Progenitor cell of endocrine pancreas (in vitro differentiated cells): Measurements from ENCODE around the gene CIB2. TPM values are rescaled to one million over a fixed set of nuclear protein-coding genes. Genes with fewer than 3 reads are reported as not detected.
"Not testable (repeated sequence)": the region's sequence is repeated elsewhere in the genome, so short reads cannot be mapped to it uniquely, and the experiment has no call there.

ENCODE experiments used
- DNase-seq: peaks from one replicate; pipeline ENCODE4 v3.0.0; 2021; ENCODE audit warnings: low spot score; ENCODE audit not compliant: unreplicated experiment
- H3K27ac Mint-ChIP-seq: 2 replicates; pipeline ENCODE4 v1.8.0; 2021; ENCODE audit warnings: mild to moderate bottlenecking, moderate library complexity, mixed read lengths
- H3K27me3 Mint-ChIP-seq: 2 replicates; pipeline ENCODE4 v1.8.0; 2021; ENCODE audit warnings: mixed read lengths
- H3K36me3 Mint-ChIP-seq: 2 replicates; pipeline ENCODE4 v1.8.0; 2022; ENCODE audit warnings: mixed read lengths; ENCODE audit not compliant: insufficient read depth
- H3K4me1 Mint-ChIP-seq: 2 replicates; pipeline ENCODE4 v1.8.0; 2021; ENCODE audit warnings: low read depth, mixed read lengths
- H3K4me3 Mint-ChIP-seq: 2 replicates; pipeline ENCODE4 v1.8.0; 2021; ENCODE audit warnings: low read depth, mild to moderate bottlenecking, moderate library complexity, mixed read lengths
- H3K9me3 Mint-ChIP-seq: 2 replicates; pipeline ENCODE4 v1.8.0; 2021; ENCODE audit warnings: low read depth, mixed read lengths
- CTCF ChIP-seq: fragments of 200-600 bp; sonication (generic); IDR thresholded peaks from one replicate; pipeline ENCODE4 v1.5.0; 2021; ENCODE audit warnings: antibody characterized with exemption, mild to moderate bottlenecking; ENCODE audit not compliant: unreplicated experiment
- total RNA-seq: library from RNA; stranded (reverse); gene quantifications from 2 replicates; pipeline ENCODE4 v1.2.1, GENCODE V29; 2021

The CIB2 gene
- total RNA-seq, 1 donor from 2014 or later: 44.9 TPM

GRCh38 chr15:78156653-78157052 lies 25.4 kb upstream of the CIB2 start:
- no peaks in the 10 kb centered on the region for H3K27me3 Mint-ChIP-seq
- no peaks in the 10 kb centered on the region for H3K9me3 Mint-ChIP-seq
- no peaks in the 10 kb centered on the region for H3K4me1 Mint-ChIP-seq
- no peak for DNase-seq
- no peak overlapping the region for H3K4me3 Mint-ChIP-seq
- TF ChIP-seq CTCF: no peak
- H3K27ac Mint-ChIP-seq: no peak overlapping the region
- H3K36me3 Mint-ChIP-seq: peaks cover 2% of the 10 kb centered on the region

- Mint-ChIP-seq H3K27me3 (no peaks in the 10 kb centered on the region), H3K4me1 (no peaks in the 10 kb centered on the region)
Measured at GRCh38 chr15:78155355-78155939, 24.2 kb upstream of the CIB2 start.

GRCh38 chr15:78154955-78155354 lies 23.7 kb upstream of the CIB2 start:
- H3K27ac Mint-ChIP-seq: no peak overlapping the region

More at GRCh38 chr15:78155355-78155939, 24.2 kb upstream of the CIB2 start:
- Mint-ChIP-seq H3K36me3 (peaks cover 1% of the 10 kb centered on the region), H3K9me3 (no peaks in the 10 kb centered on the region), H3K4me3 (no peak overlapping the region), H3K27ac (no peak overlapping the region)
- DNase-seq: no peak
- TF ChIP-seq CTCF: no peak

GRCh38 chr15:78151075-78151474 lies 19.8 kb upstream of the CIB2 start:
- not testable (repeated sequence) for H3K27ac Mint-ChIP-seq, H3K9me3 Mint-ChIP-seq, H3K36me3 Mint-ChIP-seq, H3K27me3 Mint-ChIP-seq, DNase-seq
- peak overlapping the region; percentile 31 for H3K4me3 Mint-ChIP-seq
- H3K4me1 Mint-ChIP-seq: peaks cover 11% of the 10 kb centered on the region

More at GRCh38 chr15:78154955-78155354, 23.7 kb upstream of the CIB2 start:
- Mint-ChIP-seq H3K27me3 (no peaks in the 10 kb centered on the region), H3K4me3 (no peak overlapping the region), H3K9me3 (no peaks in the 10 kb centered on the region), H3K36me3 (peaks cover 1% of the 10 kb centered on the region), H3K4me1 (peaks cover 3% of the 10 kb centered on the region)
- no peak for TF ChIP-seq CTCF
- DNase-seq: no peak

- no peaks in the 10 kb centered on the region for H3K36me3 Mint-ChIP-seq
- no peak for TF ChIP-seq CTCF
- H3K4me3 Mint-ChIP-seq: peak overlapping the region; percentile 89
- peak overlapping the region; percentile 70 for H3K27ac Mint-ChIP-seq
- H3K27me3 Mint-ChIP-seq: no peaks in the 10 kb centered on the region
- peaks cover 11% of the 10 kb centered on the region for H3K4me1 Mint-ChIP-seq
- H3K9me3 Mint-ChIP-seq: no peaks in the 10 kb centered on the region
- DNase-seq: no peak
Measured at GRCh38 chr15:78149805-78150751, 18.8 kb upstream of the CIB2 start.
